GM19238 (cell line): ENCODE measurements around the gene SATB1.

Experiments
- DNase-seq: peaks from one replicate; pipeline ENCODE4 v3.0.0; 2011; ENCODE audit warnings: low spot score; ENCODE audit not compliant: insufficient read length

SATB1 gene

DNA sequence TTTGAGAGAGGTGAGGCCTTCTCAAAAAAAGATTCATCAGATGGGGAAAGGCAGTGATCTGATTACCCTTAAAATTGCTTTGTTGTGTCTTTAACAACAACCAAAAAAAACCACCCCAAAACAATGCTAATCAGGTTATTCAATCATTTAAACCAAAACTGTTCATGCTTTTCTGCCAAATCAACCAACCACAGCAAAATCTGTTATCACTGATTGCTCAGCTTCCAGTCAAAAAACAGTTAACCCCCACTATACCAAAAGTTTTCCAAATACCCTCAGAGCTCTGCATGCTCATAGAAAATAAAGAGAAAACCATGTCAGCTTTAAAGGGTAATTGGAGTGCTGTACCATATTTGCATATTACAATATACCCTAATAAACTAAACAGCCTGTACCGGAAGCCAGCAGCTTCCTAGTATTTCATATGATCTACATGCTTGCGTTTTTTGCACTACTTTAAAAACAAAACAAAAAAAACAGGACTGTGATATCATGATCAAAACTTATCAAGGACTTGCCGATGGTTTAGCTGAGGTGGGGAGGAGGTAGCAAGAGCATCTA lies 22.8 kb downstream of the SATB1 start:
- no peak for DNase-seq

- no peak for DNase-seq
Measured at GRCh38 chr3:18401300-18401961, 23.7 kb downstream of the SATB1 start.

- no peak for DNase-seq
Measured at GRCh38 chr3:18398448-18398847, 26.7 kb downstream of the SATB1 start.

GRCh38 chr3:18396428-18396827 lies 28.7 kb downstream of the SATB1 start:
- DNase-seq, result no peak

DNA sequence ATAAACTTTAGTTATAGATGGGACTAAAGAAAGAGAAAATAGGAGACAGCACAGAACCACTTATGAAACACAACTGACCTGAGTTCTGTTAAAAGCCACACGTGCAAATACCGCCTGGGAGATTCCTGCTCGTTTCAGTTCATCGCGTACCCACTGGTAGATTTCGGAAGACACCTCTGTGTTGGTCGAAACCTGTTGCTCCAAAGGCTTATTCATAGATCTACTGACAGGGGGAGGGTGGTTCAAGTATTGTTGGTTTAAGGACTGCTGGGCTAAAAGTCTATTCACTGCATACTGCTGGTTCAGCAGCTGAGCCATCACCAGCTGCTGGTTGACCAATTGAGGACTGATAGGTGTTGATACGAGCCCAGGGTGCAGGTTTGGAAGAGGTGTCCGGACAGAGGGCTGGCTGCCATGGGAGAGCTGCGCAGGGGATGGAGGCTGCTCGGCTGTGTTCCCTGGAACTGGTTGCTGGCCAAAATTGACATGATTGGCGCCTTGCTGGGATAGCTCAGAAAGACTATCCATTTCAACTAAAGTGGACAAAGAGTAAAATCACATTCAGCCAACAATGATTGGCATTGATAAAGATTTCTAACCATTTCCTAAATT lies 30.6 kb downstream of the SATB1 start:
- DNase-seq, result no peak

GRCh38 chr3:18393906-18394305 lies 31.2 kb downstream of the SATB1 start:
- no peak for DNase-seq

- no peak for DNase-seq
Measured at GRCh38 chr3:18390024-18390660, 35.0 kb downstream of the SATB1 start.

- no peak for DNase-seq
Measured at GRCh38 chr3:18389108-18389733, 35.9 kb downstream of the SATB1 start.

GRCh38 chr3:18386274-18386890 lies 38.8 kb downstream of the SATB1 start:
- no peak for DNase-seq

DNA sequence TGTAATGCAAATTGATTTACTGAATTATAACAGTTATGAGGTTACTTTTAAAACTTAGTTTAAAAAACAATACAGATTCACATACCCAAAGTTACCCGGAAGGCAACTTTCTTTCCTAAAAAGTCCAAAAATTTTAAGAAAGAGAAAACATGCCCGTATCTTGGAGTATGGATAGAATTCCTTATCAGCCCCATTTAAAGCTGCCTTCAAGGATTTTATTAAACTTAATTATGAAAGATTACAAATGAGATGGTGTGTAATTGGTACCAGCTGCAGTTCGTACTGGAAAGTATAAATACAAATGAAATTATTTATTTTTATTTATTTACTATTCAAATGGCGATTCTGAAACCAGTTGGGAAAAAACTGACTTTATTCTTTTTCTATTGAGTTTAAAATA lies 39.4 kb downstream of the SATB1 start:
- DNase-seq, result no peak

- no peak for DNase-seq
Measured at GRCh38 chr3:18382760-18383369, 42.3 kb downstream of the SATB1 start.

DNA sequence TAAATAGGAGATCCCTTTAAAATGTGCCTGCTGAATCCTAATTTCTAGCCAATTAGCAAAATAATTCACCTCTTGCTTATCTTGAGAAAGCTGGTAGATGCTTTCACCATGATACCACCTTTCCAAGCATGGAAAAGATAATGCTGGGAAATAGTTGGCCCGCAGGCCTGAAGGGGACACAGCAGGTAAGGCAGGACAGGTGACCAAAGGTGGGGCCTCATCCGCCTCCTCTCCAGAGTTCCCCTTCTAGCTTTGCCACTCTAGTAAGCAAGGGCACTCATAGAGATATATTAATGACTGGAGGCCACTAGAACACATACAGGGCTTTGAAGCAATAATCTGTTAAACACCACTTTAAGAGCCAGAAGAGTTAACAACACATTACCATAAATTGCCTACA lies 45.5 kb downstream of the SATB1 start:
- no peak for DNase-seq

DNA sequence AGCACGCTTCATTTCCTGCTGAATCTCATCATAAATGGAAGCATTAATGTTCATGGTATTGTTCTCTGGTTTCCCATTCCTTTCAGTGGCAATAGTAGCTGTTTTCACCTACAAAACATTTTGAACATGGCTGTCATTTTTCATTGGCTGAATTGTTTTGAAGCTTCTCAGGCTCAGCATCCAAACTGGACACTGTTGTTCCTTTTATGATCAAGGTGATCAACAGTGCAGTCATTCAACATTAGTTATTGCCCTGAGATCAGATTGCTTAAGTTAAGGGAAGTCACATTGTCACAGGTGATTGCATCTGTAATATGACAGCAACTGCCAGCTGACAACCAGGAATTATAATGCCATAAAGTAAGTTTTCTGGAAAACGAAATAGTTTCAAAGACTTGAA lies 46.9 kb downstream of the SATB1 start:
- no peak for DNase-seq

DNA sequence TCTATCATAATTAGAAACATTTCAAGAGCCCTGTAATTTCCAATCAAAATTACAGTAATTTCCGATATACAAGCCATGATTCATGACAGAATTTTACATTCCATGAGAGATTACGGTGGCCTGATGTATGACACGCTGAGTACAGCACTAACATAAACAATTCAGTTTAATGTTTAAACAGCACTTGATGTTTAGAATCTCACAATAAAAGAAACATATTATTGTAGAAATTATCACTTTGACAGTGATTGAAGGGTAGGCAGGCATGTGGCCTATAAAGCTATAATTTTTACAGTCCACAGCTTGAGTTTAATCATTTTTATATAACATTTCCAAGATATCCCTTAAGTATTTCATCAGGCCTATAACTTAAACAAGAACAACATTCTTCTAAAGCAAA lies 48.5 kb downstream of the SATB1 start:
- DNase-seq, result no peak

DNA sequence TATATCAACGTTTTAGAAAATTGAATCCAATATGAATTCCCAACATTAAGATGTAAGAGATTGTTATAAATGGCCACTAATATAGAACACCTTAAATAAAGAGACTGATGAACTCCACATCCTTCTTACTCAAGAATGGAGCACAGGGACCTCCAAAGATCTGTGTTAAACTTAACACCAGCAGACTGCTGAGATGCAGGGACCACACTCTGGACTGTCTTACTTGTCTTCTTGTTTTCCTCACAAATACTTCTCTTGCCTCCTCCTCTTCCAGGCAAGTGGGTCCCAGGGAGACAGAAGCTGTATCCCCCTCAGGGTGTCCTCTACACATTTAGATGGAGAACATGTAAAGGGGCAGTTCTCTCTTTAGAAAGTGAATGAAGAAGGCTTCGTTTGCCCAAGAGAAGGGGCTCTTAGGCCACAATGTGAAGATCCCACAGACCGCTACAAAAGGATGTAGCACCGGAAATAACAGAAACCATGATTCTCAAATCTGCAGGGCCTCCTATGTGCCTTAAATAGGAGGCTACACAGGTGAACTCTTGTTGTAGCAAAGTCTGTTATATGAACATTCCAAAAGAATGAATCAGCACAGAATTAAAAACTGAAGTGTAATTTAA lies 52.2 kb downstream of the SATB1 start:
- no peak for DNase-seq

GRCh38 chr3:18370672-18371071 lies 54.5 kb downstream of the SATB1 start:
- no peak for DNase-seq

GRCh38 chr3:18369551-18370185 lies 55.5 kb downstream of the SATB1 start:
- no peak for DNase-seq

DNA sequence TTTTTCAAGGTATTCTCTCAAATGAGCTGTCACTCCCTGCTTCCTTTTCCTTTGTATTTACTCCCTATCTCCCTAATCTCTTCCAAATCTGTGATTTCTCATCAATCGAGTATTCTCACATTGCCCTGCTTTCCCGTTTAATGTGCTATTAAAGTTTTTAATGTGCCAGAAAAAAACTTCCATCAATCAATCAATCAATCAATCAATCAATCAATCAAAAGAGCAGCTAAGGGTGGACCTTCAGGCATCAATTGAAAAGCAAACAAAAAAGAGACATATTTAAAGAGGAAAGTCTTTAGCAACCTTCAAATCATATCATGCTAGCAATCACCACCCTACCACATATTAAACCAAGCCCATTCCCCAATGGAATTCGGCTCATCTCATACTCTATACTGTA lies 58.9 kb downstream of the SATB1 start:
- DNase-seq, result no peak

DNA sequence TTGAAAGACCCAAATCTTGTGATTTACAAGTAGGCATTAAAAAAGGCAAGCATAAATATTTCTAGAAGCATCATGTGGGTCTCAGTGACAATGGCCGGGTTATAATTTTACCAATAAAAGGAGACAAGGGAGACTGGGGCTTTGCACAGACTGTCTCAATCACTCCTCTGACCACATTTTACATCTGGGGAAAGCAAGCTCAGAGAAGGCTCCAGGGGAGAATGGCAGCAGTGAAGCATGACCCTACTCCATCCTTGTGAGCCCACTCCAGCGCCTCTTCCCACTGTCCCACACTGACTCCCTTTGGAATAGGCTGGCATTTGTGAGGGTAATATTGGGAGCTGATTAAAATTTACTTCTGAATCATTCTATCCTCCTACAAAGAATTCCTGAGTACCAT lies 61.8 kb downstream of the SATB1 start:
- no peak for DNase-seq

GRCh38 chr3:18357747-18358146 lies 67.4 kb downstream of the SATB1 start:
- no peak for DNase-seq
